GM18909 (cell line): ENCODE data around the gene COPS9.

Experiments used
- ATAC-seq: cut with Tn5 transposase; IDR thresholded peaks from one replicate; pipeline ENCODE4 v1.9.1; 2021; ENCODE audit warnings: mild to moderate bottlenecking; ENCODE audit not compliant: unreplicated experiment, poor library complexity

Gene COPS9

GRCh38 chr2:240121675-240122074 lies 14.4 kb downstream of the COPS9 start:
- ATAC-seq: no peak

- no peak for ATAC-seq
Measured at GRCh38 chr2:240121190-240121589, 14.9 kb downstream of the COPS9 start.

DNA sequence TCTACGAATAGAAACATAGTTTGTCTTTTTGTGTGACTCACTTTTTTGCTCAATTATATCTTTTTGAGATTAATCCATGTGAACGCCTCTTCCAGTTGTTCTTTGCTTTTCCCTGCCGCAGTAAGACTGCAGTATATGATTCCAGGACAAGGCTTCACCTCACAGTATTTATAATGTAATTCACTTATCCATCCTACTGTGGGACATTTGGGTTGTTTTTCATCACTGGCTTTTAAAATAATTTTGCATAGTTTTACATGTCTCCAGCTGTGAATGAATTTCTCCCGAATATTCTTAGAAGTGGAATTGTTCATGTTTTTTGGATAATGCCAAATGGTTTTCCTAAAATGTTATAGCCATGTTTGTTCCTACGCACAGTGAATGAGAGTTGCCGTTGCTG lies 21.9 kb downstream of the COPS9 start:
- ATAC-seq: no peak

- ATAC-seq: no peak
Measured at GRCh38 chr2:240112914-240113690, 23.0 kb downstream of the COPS9 start.

DNA sequence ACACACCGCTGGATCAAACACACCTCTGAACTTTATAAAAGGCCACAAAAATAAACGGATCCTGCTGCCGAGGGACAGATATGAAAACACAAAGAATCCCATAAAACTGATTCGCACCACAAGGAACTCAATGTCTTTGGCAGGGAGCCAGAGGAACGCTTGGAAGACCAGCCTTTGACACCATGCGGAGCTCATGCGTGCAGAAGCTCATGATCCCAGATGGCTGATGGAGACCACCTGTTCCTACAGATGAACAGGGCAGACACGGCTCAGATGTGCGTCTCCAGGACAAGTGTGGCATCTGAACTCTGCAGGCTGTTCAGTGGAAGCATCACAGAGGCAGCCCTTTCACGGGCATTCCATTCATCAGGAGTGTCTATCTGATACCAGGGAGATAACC lies 24.9 kb downstream of the COPS9 start:
- ATAC-seq: no peak

GRCh38 chr2:240109386-240109785 lies 26.7 kb downstream of the COPS9 start:
- no peak for ATAC-seq

- ATAC-seq: no peak
Measured at GRCh38 chr2:240107477-240107796, 28.7 kb downstream of the COPS9 start.

DNA sequence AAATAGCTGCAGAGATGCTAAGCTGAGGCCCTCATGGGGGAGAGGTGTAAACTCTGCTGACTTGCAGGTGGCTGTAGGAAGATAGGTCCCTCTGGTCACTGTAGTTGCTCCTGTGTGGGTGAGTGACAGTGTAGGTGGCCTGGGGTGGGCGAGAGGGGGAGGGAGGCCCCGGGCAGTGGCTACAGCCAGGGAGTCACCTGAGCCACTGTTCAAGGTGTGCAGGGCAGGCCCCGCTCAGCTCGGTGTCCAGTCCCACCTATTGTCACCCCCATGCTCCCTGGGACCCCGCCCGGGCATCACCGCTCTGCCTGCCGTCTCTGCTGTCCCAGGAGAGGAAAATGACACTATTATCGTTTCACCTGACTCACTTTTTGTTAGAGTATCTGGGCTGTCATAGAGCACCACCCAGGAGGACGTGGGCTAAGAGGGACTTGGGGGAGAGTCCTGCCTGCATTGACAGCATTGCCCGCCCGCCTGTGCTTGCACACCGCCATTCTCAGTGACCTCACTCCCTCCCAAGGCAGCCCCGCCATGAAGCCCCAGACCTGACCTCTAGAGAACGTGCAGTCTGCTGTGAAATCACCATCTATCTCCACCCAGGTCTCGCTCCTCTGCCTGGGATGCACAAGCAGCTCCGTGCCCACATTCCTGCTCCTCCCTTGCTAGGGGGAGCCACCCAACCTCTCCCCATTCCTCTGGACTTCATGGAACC lies 29.2 kb downstream of the COPS9 start:
- ATAC-seq: no peak

DNA sequence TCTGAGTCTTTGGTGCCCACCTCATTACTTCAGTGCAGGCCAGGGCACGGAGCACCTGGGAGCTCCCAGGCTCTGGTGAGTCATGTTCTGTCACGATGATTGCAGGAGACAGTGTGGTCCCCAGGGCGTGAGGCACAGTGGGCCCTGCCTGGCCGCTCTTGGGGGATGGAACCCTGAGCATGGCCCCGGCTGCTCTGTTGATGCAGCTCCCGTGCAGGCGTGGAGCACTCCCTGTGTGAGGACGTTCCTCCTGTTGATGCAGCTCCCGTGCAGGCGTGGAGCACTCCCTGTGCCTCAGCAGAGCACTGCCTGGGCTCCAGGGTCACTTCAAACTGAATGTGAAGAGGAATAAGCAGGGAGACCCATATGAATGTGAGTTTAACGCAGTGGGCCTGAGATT lies 30.1 kb downstream of the COPS9 start:
- ATAC-seq: no peak

- no peak for ATAC-seq
Measured at GRCh38 chr2:240103136-240103535, 33.0 kb downstream of the COPS9 start.

DNA sequence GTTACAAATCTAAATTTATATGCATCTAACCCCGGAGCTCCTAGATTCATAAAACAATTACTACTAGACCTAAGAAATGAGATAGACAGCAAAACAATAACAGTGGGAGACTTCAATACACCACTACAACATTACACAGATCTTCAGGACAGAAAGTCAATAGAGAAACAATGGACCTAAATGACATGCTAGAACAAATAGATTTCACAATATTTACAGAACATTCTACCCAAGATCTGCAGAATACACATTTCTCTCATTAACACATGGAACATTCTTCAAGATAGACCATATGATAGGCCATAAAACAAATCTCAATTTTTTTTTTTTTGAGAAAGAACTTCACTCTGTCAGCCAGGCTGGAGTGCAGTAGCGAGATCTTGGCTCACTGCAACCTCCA lies 37.8 kb downstream of the COPS9 start:
- ATAC-seq: no peak

GRCh38 chr2:240095556-240096523 lies 40.3 kb downstream of the COPS9 start:
- no peak for ATAC-seq

GRCh38 chr2:240089306-240089705 lies 46.8 kb downstream of the COPS9 start:
- ATAC-seq: no peak

DNA sequence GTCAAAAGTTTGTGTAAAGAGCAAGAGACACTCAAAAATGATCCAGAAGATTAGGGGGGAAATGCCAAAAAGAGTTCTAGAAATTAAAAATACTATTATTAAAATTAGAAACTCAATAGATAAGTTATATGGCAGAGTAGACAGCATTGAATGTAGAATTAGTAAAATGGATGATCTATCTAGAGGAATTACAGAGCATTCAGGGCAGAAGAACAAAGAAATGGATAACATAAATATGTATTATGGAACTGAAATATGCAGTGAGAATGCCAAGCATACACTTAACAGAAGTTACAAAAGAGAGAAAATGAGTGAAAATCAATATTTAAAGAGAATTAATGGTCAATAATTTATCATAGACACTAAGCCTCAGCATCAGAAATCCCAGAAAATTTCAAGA lies 49.5 kb downstream of the COPS9 start:
- no peak for ATAC-seq
